Vagina (tissue), 2 donors: ENCODE measurements around the gene TLK2.

ENCODE experiments used
- CTCF ChIP-seq, 3 experiments: fragments of 450-650 bp in 2 of 3; fragments of 200-600 bp in 1 of 3; sonication (generic) in 1 of 3; IDR thresholded peaks; one replicate each; pipeline ENCODE4 v1.5.1; 2017 to 2019; ENCODE audit warnings: antibody characterized with exemption in 3 of 3, mild to moderate bottlenecking in 2 of 3, moderate library complexity in 2 of 3
- POLR2A ChIP-seq, 2 donors: fragments of 450-650 bp; IDR thresholded peaks; one replicate each; pipeline ENCODE4 v1.6.1; 2017; ENCODE audit warnings: antibody characterized with exemption in 2 of 2, mild to moderate bottlenecking in 2 of 2, moderate library complexity in 2 of 2
- POLR2AphosphoS5 ChIP-seq, 2 donors: sonication (generic); formaldehyde crosslinking; IDR thresholded peaks; one replicate each; pipeline ENCODE4 v1.9.0; 2017; ENCODE audit warnings: antibody characterized with exemption in 2 of 2, mild to moderate bottlenecking in 2 of 2, low read depth in 1 of 2; ENCODE audit not compliant: insufficient read depth in 1 of 2

GRCh38 chr17:62625870-62626200, 147.2 kb downstream of the TLK2 start:
- no peak for TF ChIP-seq CTCF (IDR thresholded peaks at IDR 0.05)
- TF ChIP-seq POLR2AphosphoS5 (IDR thresholded peaks at IDR 0.05; ENCODE audit: insufficient read depth in 1 of 2, low read depth in 1 of 2), result no peak
- TF ChIP-seq POLR2A (IDR thresholded peaks at IDR 0.05), result no peak
